ENCODE measurements around the gene ODAPH.

The ODAPH gene

GRCh38 chr4:75544870-75545269, 11.0 kb upstream of the ODAPH start:
- no peak for DNase-seq (ENCODE audit: low read depth)

DNA sequence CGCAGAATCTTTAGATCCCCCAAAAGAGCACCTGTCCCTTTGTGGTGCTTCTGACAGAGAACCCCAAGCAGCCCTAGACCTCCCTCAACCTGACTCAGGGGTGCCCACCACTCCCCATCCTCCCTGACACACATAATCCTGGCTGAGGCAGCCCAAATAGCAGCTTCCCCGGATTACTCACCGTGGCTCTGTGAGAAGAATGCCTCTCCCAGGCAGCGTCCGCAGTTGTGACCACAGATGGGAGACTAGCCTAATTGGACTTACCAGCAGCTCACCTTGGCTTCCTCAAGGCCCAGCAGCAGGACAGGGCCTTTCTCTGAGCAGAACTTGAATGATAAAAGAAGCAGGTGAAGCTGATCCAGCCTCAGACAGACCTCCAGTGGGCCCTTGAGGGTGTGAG, 10.3 kb upstream of the ODAPH start:
- DNase-seq (ENCODE audit: low read depth): peak; percentile 62

DNA sequence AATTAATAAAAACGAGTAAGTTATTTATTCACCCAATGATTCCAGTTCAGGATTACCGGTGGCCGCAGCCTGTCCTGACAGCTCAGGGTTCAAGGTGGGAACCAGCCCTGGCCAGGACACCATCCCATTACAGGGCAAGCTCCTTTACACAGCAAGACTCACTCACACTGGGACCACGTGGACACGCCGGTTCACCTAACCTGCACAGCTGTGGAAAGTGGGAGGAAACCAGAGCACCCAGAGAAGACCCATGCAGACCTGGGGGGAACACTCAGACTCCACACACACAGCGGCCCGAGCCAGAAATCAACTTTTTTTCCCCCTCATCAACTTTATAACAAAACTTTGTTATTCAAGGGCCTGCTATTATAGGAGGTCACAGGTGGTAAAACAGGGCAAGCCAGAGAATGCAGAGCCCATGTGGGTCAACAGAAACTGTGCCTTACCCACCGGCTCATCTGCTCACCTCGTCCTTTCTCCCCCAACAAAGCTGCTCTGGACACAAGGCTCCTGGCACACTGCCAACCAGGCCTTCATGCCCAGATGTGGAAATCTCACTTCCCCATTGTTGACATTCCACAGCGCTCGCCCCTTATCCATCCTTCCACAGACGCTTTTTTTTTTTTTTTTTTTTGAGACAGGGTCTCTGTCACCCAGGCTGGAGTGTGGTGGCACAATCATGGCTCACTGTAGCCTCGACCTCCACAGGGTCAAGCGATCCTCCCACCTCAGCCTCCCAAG, 8.0 kb upstream of the ODAPH start:
- DNase-seq (ENCODE audit: low read depth): peak; percentile 40

- no peak for DNase-seq (ENCODE audit: low read depth)
These were observed 6.8 kb upstream of the ODAPH start for GRCh38 chr4:75549019-75549418.

DNA sequence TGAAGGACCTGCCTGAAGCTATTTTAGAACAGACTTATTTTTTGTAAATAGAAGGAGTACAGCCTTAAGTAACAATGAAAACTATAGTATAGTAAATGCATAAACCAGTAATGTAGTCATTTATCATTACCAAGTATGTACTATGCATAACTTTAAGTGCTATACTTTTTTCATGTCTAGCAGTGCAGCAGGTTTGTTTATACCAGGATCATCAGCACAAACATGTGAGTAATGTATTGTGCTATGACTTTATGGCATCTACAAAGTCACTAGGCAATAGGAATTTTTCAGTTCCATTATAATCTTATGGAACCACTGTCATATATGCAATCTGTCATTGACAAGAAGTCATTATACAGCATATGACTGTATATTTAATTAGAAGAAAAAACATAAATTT, 3.4 kb upstream of the ODAPH start:
- no peak for DNase-seq (ENCODE audit: low read depth)

GRCh38 chr4:75557696-75558095, 1.8 kb downstream of the ODAPH start:
- no peak for DNase-seq (ENCODE audit: low read depth)

DNA sequence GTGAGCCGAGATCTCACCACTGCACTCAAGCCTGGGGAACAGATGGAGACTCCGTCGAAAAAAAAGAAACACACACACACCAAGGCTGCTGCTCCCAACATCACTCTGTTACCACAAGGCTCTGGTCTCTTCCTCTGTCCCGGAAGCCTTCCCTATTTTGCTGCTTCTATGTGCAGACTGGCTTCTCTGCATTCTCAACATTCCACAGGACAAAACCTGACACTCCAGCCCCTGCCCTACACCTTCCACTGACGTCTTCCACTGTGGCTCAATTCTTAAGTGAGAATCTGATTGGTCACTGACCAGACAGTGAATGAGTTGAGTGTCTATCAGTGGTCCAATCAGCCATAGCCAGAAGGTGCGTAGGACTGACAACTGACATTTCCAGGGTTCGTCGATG, 5.9 kb downstream of the ODAPH start:
- DNase-seq (ENCODE audit: low read depth): no peak

DNA sequence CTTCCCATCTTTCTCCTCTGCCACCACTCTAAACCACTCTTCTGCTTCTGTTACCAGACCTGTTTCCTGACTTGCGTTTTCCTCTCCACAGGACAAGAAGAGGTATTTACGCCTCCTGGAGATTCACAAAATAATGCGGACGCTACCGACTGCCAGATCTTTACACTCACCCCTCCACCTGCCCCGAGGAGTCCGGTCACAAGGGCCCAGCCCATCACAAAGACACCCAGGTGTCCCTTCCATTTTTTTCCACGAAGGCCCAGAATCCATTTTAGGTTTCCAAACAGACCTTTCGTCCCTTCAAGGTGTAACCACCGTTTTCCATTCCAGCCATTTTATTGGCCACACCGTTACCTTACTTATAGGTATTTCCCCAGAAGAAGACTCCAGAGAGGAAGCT, 8.2 kb downstream of the ODAPH start:
- DNase-seq (ENCODE audit: low read depth): no peak

DNA sequence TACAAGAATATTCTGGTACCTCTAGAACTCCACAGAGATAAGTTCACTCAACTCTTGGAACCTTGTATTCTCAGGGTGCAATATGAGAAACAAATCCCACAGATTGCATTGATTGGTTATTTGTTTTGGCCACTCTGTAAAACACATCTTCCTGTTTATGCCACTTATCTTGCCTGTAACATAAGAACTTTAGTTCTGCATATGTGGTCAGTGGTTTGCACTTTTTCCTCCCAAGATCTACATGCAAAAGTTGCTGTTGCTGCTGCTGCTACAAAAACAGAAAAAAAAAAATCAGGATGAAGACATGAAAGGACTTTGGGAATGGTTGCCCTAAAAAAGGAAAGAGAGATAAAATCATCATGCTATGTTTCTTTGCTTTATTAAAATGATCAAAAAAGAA, 9.6 kb downstream of the ODAPH start:
- no peak for DNase-seq (ENCODE audit: low read depth)

DNA sequence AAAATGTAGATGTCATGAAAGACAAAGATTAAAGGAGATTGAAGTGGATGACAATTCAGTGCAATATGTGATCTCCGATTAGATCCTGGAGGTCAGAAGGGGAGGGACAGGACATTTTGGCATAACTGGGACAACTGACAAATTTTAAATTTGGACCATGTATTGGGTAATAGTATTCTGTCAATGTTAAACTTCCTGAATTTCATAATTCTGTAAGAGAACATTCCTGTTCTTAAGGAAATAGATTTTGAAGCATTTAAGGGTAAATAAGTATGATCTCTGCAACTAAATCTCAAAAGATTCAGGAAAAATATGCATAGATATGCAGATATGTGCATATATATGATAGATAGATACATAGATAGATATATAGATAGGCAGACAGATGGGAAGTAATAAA, 11.0 kb downstream of the ODAPH start:
- DNase-seq (ENCODE audit: low read depth): no peak

GRCh38 chr4:75567725-75568124, 11.9 kb downstream of the ODAPH start:
- DNase-seq (ENCODE audit: low read depth): no peak

DNA sequence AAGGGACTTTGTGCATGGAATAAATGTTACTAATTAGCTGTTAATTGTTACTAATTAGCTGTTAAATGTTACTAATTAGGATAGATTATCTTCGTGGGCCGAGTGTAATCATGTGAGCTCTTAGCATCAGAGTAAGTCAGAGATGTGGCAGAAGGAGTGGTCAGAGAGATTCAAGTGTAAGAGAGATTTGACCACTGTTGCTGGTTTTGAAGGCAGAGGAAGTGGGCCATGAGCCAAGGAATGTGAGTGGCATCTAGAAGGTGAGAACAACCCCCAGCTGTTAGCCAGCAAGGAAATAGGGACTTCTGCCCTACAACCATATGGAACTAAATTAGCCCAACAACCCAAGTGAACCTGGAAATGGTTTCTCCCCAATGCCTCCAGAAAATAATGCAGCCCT, 28.2 kb downstream of the ODAPH start:
- peak; percentile 6 for DNase-seq (ENCODE audit: low read depth)

GRCh38 chr4:75593393-75593792, 37.5 kb downstream of the ODAPH start:
- DNase-seq (ENCODE audit: low read depth): no peak

- DNase-seq (ENCODE audit: low read depth): no peak
These were observed 40.2 kb downstream of the ODAPH start for GRCh38 chr4:75596061-75596460.

- DNase-seq (ENCODE audit: low read depth): peak; percentile 65
These were observed 42.5 kb downstream of the ODAPH start for GRCh38 chr4:75598390-75598789.

DNA sequence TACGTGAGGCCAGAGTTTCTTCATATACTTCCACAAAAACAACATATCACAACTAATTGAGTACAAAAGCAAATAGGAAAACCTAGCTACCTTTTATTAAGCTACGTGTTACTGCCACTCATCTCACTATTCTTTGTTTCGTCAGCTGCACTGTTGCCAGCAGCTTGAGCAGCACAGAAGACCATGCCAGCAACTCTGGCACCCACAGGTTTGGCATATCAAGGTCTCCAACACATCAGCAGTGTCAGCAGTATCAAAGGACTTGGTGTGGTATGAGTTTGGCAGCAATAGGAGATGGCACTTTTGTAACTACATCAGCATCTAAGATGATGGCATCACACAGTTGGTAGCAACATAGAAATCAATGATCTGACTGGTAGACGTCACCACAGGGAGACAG, 43.8 kb downstream of the ODAPH start:
- no peak for DNase-seq (ENCODE audit: low read depth)

- DNase-seq (ENCODE audit: low read depth): peak; percentile 12
These were observed 50.1 kb downstream of the ODAPH start for GRCh38 chr4:75605928-75606327.

DNA sequence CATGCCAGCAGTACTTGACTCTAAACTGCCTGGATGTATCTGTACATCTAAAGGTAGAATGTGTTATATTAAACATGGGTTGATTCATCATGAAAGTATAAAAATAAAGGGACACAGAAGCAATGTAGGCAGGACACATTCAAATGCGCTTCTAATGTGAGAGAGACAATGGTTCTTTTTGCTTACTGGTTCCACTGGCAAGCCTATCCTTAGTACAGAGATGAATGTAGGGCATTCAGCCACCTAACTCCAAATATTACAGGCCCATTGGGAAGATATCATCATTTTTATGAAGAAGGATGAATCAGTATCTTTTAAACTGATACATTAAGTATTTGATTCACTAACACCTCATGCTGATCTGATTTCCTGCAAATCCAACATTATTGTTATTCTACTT, 56.4 kb downstream of the ODAPH start:
- DNase-seq (ENCODE audit: low read depth): no peak

All from EH (cell line).